SK-N-SH (cell line): Measurements from ENCODE around the gene AP1S1. TPM values are rescaled to one million over a fixed set of nuclear protein-coding genes. Genes with fewer than 3 reads are reported as not detected.

Experiments used
- CTCF ChIA-PET: fragments of 300-600, 350-600 bp; formaldehyde crosslinking; extraction: SDS; loops from one replicate; lab custom pipeline; 2021; lab: Yijun Ruan, JAX
- POLR2A ChIA-PET: fragments of 350-600 bp; sonication (Branson Sonifier 250); formaldehyde crosslinking; extraction: SDS; loops from one replicate; lab custom pipeline; 2020; ENCODE audit warnings: antibody characterized with exemption, inconsistent platforms; lab: Yijun Ruan, JAX
- DNase-seq: peaks from one replicate; pipeline ENCODE4 v3.0.0; 2012
- H2AFZ ChIP-seq: fragments of 200-600 bp; sonication (generic); 2 replicates; pipeline ENCODE4 v1.8.1; 2016; ENCODE audit warnings: antibody characterized with exemption, mild to moderate bottlenecking, low read depth
- H3F3A ChIP-seq: fragments of 200-600 bp; sonication (generic); replicated peaks from 2 replicates; pipeline ENCODE3; 2016; ENCODE audit warnings: antibody characterized with exemption, mild to moderate bottlenecking; ENCODE audit not compliant: insufficient read depth
- H3K27ac ChIP-seq, 2 experiments: fragments of 200-500 bp in 1 of 2; fragments of 200-600 bp in 1 of 2; sonication (Bioruptor generic) in 1 of 2; sonication (generic), shearing (Covaris generic) in 1 of 2; 2 replicates each; pipeline versions ENCODE4 v1.5.1 to v1.6.1; 2014 to 2016; ENCODE audit warnings: low read depth in 2 of 2, inconsistent platforms in 1 of 2, low read length in 1 of 2, mild to moderate bottlenecking in 1 of 2, mixed read lengths in 1 of 2
- H3K27me3 ChIP-seq: fragments of 200-600 bp; sonication (generic), shearing (Covaris generic); 2 replicates; pipeline ENCODE4 v1.6.1; 2016; ENCODE audit warnings: mixed run types; ENCODE audit not compliant: insufficient read depth
- H3K36me3 ChIP-seq, 2 experiments: fragments of 200-500 bp in 1 of 2; fragments of 200-600 bp in 1 of 2; sonication (Bioruptor generic) in 1 of 2; sonication (generic) in 1 of 2; replicated peaks in 1 of 2; 2 replicates each; pipeline versions ENCODE3 to v1.5.1; 2014 to 2016; ENCODE audit warnings: low read length in 1 of 2, mild to moderate bottlenecking in 1 of 2; ENCODE audit not compliant: insufficient read depth in 2 of 2, control insufficient read depth in 1 of 2
- H3K4me1 ChIP-seq, 2 experiments: fragments of 200-500 bp in 1 of 2; fragments of 200-600 bp in 1 of 2; sonication (Bioruptor generic) in 1 of 2; sonication (generic), shearing (Covaris generic) in 1 of 2; 2 replicates each; pipeline versions ENCODE4 v1.5.1 to v1.6.1; 2014 to 2016; ENCODE audit warnings: low read depth in 1 of 2, low read length in 1 of 2, mixed run types in 1 of 2; ENCODE audit not compliant: insufficient read depth in 2 of 2, control insufficient read depth in 1 of 2
- H3K4me2 ChIP-seq: fragments of 200-600 bp; sonication (generic), shearing (Covaris generic); 2 replicates; pipeline ENCODE4 v1.6.1; 2017; ENCODE audit warnings: mixed run types
- H3K4me3 ChIP-seq, 2 experiments: fragments of 200-500 bp in 1 of 2; fragments of 200-600 bp in 1 of 2; sonication (Bioruptor generic) in 1 of 2; sonication (generic), shearing (Covaris generic) in 1 of 2; 2 replicates each; pipeline versions ENCODE4 v1.5.1 to v1.8.1; 2014 to 2016; ENCODE audit warnings: low read depth in 2 of 2, inconsistent platforms in 1 of 2, low read length in 1 of 2, mild to moderate bottlenecking in 1 of 2, mixed read lengths in 1 of 2, moderate library complexity in 1 of 2
- H3K79me2 ChIP-seq: fragments of 200-600 bp; sonication (generic); 2 replicates; pipeline ENCODE4 v1.8.1; 2017; ENCODE audit warnings: mild to moderate bottlenecking; ENCODE audit not compliant: insufficient read depth
- H3K9ac ChIP-seq: fragments of 200-600 bp; sonication (generic); 2 replicates; pipeline ENCODE4 v1.6.1; 2017; ENCODE audit warnings: mixed run types
- H3K9me2 ChIP-seq: fragments of 200-600 bp; sonication (generic); 2 replicates; pipeline ENCODE4 v1.6.1; 2017; ENCODE audit warnings: mixed run types
- H3K9me3 ChIP-seq: fragments of 200-600 bp; sonication (generic); 2 replicates; pipeline ENCODE4 v1.6.1; 2017; ENCODE audit warnings: mixed run types, mild to moderate bottlenecking, moderate library complexity
- H4K20me1 ChIP-seq: fragments of 200-600 bp; sonication (generic); 2 replicates; pipeline ENCODE4 v1.6.1; 2017; ENCODE audit warnings: mild to moderate bottlenecking, mixed run types; ENCODE audit not compliant: insufficient read depth
- CHD2 ChIP-seq: fragments of 150-350 bp; IDR thresholded peaks from 2 replicates; pipeline ENCODE4 v1.6.1; 2018; ENCODE audit warnings: low read length; ENCODE audit not compliant: partially characterized antibody
- ELF1 ChIP-seq: IDR thresholded peaks from 2 replicates; pipeline ENCODE4 v1.4.0; 2012
- MAX ChIP-seq: IDR thresholded peaks from 2 replicates; pipeline ENCODE4 v1.4.0; 2012; ENCODE audit warnings: low read depth
- MEF2A ChIP-seq: IDR thresholded peaks from 2 replicates; pipeline ENCODE4 v1.4.0; 2012; ENCODE audit warnings: low read depth, borderline replicate concordance
- POLR2AphosphoS5 ChIP-seq: IDR thresholded peaks from 2 replicates; pipeline ENCODE4 v1.6.1; 2012; ENCODE audit warnings: low read depth, low read length
- RAD21 ChIP-seq: IDR thresholded peaks from 2 replicates; pipeline ENCODE4 v1.6.1; 2012; ENCODE audit warnings: mild to moderate bottlenecking, low read length
- RCOR1 ChIP-seq: fragments of 150-350 bp; IDR thresholded peaks from 2 replicates; pipeline ENCODE4 v1.6.1; 2017; ENCODE audit warnings: antibody characterized with exemption, low read length
- RFX5 ChIP-seq: IDR thresholded peaks from 2 replicates; pipeline ENCODE4 v1.6.1; 2012; ENCODE audit warnings: mild to moderate bottlenecking, improper control_type of control experiment, low read length
- TCF12 ChIP-seq: IDR thresholded peaks from 2 replicates; pipeline ENCODE4 v1.4.0; 2012
- TEAD4 ChIP-seq: IDR thresholded peaks from 2 replicates; pipeline ENCODE4 v1.4.0; 2012; ENCODE audit warnings: mild to moderate bottlenecking, borderline replicate concordance; ENCODE audit not compliant: insufficient read depth
- WGBS: methylation state at CpG from one replicate; pipeline ENCODE4 v1.1.6; 2017; ENCODE audit warnings: low lambda C conversion rate; 5-methylcytosine and 5-hydroxymethylcytosine counted together
- polyA plus RNA-seq, 3 experiments: library from polyadenylated mRNA; depleted of rRNA; stranded (reverse); fragments of >200 nt; gene quantifications; 2 replicates each; pipeline ENCODE4 v1.2.3, GENCODE V29; 2012
- TF ChIP-seq, protein P1 (sequence below): IDR thresholded peaks from 2 replicates; pipeline ENCODE4; 2012
- TF ChIP-seq, protein P2 (sequence below): IDR thresholded peaks from 2 replicates; pipeline ENCODE4 v1.4.0; 2012; ENCODE audit warnings: low read depth, borderline replicate concordance

AP1S1 gene
- polyA plus RNA-seq, 1 of the 3 experiments (the other 2 are of a cell fraction): 616 TPM

- H3K4me3 ChIP-seq: peak overlapping the region in 1 of 2 experiments; percentile 12; a peak in 1 of 4 replicates
- peak overlapping the region; percentile 27; the same call in 1 of the 2 replicates for H3K9ac ChIP-seq
- H3K36me3 ChIP-seq: peaks cover 24 to 85% of the 10 kb centered on the region in 2 experiments
- H4K20me1 ChIP-seq: peaks cover 93% of the 10 kb centered on the region
- H3F3A ChIP-seq: peaks cover 99% of the 10 kb centered on the region
- H3K4me1 ChIP-seq: peaks cover 11 to 32% of the 10 kb centered on the region in 2 experiments; a peak in 3 of 4 replicates
- no peaks in the 10 kb centered on the region for H3K27me3 ChIP-seq
- H3K9me3 ChIP-seq: no peaks in the 10 kb centered on the region
- TF ChIP-seq, protein P1, sequence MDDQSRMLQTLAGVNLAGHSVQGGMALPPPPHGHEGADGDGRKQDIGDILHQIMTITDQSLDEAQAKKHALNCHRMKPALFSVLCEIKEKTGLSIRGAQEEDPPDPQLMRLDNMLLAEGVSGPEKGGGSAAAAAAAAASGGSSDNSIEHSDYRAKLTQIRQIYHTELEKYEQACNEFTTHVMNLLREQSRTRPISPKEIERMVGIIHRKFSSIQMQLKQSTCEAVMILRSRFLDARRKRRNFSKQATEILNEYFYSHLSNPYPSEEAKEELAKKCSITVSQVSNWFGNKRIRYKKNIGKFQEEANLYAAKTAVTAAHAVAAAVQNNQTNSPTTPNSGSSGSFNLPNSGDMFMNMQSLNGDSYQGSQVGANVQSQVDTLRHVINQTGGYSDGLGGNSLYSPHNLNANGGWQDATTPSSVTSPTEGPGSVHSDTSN: peak; percentile 13; the same call in 1 of the 2 replicates
- TF ChIP-seq, protein P2, sequence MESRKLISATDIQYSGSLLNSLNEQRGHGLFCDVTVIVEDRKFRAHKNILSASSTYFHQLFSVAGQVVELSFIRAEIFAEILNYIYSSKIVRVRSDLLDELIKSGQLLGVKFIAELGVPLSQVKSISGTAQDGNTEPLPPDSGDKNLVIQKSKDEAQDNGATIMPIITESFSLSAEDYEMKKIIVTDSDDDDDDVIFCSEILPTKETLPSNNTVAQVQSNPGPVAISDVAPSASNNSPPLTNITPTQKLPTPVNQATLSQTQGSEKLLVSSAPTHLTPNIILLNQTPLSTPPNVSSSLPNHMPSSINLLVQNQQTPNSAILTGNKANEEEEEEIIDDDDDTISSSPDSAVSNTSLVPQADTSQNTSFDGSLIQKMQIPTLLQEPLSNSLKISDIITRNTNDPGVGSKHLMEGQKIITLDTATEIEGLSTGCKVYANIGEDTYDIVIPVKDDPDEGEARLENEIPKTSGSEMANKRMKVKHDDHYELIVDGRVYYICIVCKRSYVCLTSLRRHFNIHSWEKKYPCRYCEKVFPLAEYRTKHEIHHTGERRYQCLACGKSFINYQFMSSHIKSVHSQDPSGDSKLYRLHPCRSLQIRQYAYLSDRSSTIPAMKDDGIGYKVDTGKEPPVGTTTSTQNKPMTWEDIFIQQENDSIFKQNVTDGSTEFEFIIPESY: peak; percentile 33; the same call in 1 of the 2 replicates
- TF ChIP-seq RFX5 (no peak), RAD21 (no peak), POLR2AphosphoS5 (peak; percentile 51; the same call in 1 of the 2 replicates), TCF12 (no peak; the same call in 1 of the 2 replicates), ELF1 (no peak), TEAD4 (0 out of 2 replicates have a peak, but pooled peaks have one; percentile 25), MAX (0 out of 2 replicates have a peak, but pooled peaks have one; percentile 53), MEF2A (no peak), RCOR1 (no peak), CHD2 (no peak)
- no peak overlapping the region for H2AFZ ChIP-seq
- no peaks in the 10 kb centered on the region for H3K9me2 ChIP-seq
- CTCF ChIA-PET: interaction anchor here (0.7 to 4.7 kb wide), 13 partner anchors 10 to 168 kb away, joined by 3 to 38 read pairs (median 3); partner anchors contain the start of gene NAT16
- no peak for DNase-seq
- POLR2A ChIA-PET: interaction anchor here (1.1 kb wide), 1 partner anchor 10 kb away, joined by 3 read pairs; no protein-coding TSS in a partner anchor
- peak overlapping the region; percentile 96 for H3K4me2 ChIP-seq
- 72% methylated on average over 15 of the region's 15 CpGs for WGBS
- peaks cover 44% of the 10 kb centered on the region for H3K79me2 ChIP-seq
- H3K27ac ChIP-seq: peak overlapping the region in 1 of 2 experiments; percentile 98; a peak in 2 of 4 replicates
Measured at GRCh38 chr7:101133621-101134398, 20.5 kb upstream of the AP1S1 start.
